ENCODE measurements around the gene TIAL1. TPM values are rescaled to one million over a fixed set of nuclear protein-coding genes. Genes with fewer than 3 reads are reported as not detected.

TIAL1 gene
- total and polyA plus RNA-seq, 5 experiments from 2014 or later, result 9.3 to 224 (median 12.9) TPM

DNA sequence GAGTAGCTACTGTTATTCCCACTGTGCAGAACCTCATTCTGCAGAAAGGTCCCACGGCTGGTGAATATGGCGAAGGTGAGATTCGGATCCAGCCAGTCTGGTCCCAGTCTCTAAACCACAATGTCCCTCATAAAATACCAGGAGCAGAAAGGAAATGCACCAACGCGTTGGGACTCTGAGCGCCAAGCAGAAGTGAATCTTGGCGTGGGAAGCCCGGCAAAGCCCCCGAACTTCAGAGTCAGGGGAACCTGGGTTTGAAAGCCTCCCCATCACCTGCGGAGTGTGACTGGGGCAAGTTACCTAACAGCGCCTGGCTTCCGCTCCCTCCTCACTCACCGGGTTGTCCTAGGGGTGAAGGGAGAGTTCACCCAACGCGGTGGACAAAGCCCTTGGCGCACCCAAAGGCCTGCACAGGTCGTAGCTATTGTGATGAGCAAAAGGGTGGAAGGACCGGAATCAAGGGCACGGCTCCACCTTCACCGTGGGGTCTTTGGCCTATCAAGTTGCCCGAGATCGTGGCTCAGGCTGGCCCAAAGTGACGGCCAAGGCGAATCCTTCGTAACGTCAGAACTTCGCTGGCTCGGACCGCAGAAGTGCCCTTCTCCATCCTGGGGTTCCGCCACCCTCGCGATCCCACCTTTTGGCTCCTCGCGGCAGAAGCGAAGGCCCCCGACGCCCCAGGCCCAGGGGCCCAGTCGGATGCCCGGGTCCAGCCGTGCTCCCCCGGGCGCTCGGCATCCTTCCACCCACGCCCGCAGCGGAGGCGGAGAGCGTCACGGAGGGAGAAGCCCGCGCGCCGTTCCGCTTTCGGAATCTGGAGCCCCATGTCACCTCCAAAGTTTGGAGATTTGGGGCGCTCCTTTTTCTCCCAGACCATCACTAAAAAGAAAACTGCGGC is 55.1 kb downstream of the TIAL1 start:
- Mint-ChIP-seq H3K27me3 (no peaks in the 10 kb centered on the region), H3K27ac (peak overlapping the region; percentile 94 to 99 (median 97)), H3K4me3 (peak overlapping the region; percentile 76 to 99 (median 95)), H3K36me3 (peaks cover 0 to 3% (median 0%) of the 10 kb centered on the region in 3 donors), H3K4me1 (peaks cover 33 to 54% (median 44%) of the 10 kb centered on the region in 4 donors), H3K9me3 (no peaks in the 10 kb centered on the region)
- DNase-seq, result peak; percentile 22 to 74 (median 52)
- POLR2A ChIA-PET, result interaction anchor here (0.6 to 16.6 kb wide), 21 partner anchors 9 to 787 kb away, joined by 3 to 674 read pairs (median 7); partner anchors contain the start of genes BAG3, CACUL1, DENND10 and GRK5
- ATAC-seq, result peak; percentile 21 to 24

DNA sequence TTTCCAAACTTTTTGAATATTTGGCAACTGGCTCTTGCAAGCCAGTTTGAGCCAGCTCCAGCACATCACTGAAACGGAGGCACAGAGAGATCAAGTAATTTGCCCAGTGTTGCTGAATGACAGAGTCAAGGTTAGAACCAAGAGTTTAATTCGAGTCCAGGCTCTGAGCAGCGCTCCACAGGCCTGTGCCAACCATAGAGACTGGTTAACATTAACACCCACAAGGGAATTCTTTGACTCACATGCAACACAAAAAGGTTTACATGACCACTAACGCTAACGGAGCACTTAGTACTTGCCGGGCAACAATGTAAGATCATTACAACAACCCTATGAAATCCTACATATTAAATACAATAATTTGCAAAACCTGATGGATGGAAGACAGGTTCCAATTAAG is 55.7 kb downstream of the TIAL1 start:
- Mint-ChIP-seq H3K4me1 (peaks cover 34 to 61% (median 51%) of the 10 kb centered on the region in 4 donors), H3K36me3 (peaks cover 0 to 7% (median 0%) of the 10 kb centered on the region in 3 donors), H3K9me3 (no peaks in the 10 kb centered on the region), H3K27ac (peak overlapping the region; percentile 94 to 99 (median 97)), H3K4me3 (peak overlapping the region; percentile 76 to 99 (median 95)), H3K27me3 (no peaks in the 10 kb centered on the region)
- DNase-seq (peak in 1 of 10 donors; percentile 23), ATAC-seq (no peak)
- POLR2A ChIA-PET, result interaction anchor here (0.6 to 16.6 kb wide), 11 partner anchors 8 to 437 kb away, joined by 3 to 674 read pairs (median 7); partner anchors contain the start of genes DENND10, GRK5 and INPP5F

- Mint-ChIP-seq H3K4me3 (peak overlapping the region; percentile 76 to 99 (median 95)), H3K27me3 (no peaks in the 10 kb centered on the region), H3K27ac (peak overlapping the region; percentile 94 to 99 (median 97)), H3K36me3 (peaks cover 0 to 15% (median 0%) of the 10 kb centered on the region in 3 donors), H3K9me3 (no peaks in the 10 kb centered on the region), H3K4me1 (peaks cover 43 to 71% (median 61%) of the 10 kb centered on the region in 4 donors)
- DNase-seq, result no peak
- POLR2A ChIA-PET, result interaction anchor here (0.7 to 16.6 kb wide), 8 partner anchors 10 to 388 kb away, joined by 4 to 674 read pairs (median 14); partner anchors contain the start of genes BAG3 and GRK5
- ATAC-seq, result no peak
These were observed 56.7 kb downstream of the TIAL1 start for GRCh38 chr10:119540038-119540437.

DNA sequence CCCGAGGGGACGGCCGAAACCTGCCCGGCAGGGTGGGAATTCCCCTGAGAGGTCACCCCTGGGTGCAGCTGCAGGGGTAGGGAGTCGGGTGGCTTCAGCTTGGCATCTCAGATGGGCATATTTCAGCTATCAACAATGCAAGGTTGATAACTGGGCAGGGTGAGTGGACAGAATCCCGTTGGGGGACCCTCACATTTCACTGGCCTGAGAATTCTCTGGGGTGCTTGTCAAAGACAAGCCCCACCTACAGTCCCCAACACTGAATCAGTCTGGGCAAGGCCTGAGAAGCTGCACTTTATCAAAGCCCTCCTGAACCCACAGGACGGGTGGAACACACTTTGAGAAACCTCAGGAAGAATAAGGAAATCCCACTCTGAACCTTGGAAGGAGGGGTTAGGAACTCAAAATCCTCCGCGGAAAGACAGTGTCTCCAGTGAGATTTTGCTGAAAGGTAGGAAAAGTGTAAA is 57.4 kb downstream of the TIAL1 start:
- Mint-ChIP-seq H3K27ac (peak overlapping the region; percentile 94 to 99 (median 96)), H3K27me3 (no peaks in the 10 kb centered on the region), H3K9me3 (no peaks in the 10 kb centered on the region), H3K36me3 (peaks cover 0 to 21% (median 0%) of the 10 kb centered on the region in 3 donors), H3K4me1 (peaks cover 44 to 76% (median 67%) of the 10 kb centered on the region in 4 donors), H3K4me3 (peak overlapping the region; percentile 76 to 98 (median 95))
- DNase-seq (peak in 1 of 10 donors; percentile 40), ATAC-seq (no peak)
- POLR2A ChIA-PET, result interaction anchor here (0.7 to 16.6 kb wide), 8 partner anchors 10 to 387 kb away, joined by 4 to 674 read pairs (median 10); partner anchors contain the start of genes BAG3 and GRK5

- POLR2A ChIA-PET, result interaction anchor here (0.6 to 16.6 kb wide), 9 partner anchors 9 to 358 kb away, joined by 4 to 674 read pairs (median 9); partner anchors contain the start of genes BAG3 and GRK5
These were observed 58.0 kb downstream of the TIAL1 start for GRCh38 chr10:119538632-119539358.

GRCh38 chr10:119537953-119538630 is 58.7 kb downstream of the TIAL1 start:
- H3K27ac Mint-ChIP-seq, result peak overlapping the region; percentile 94 to 99 (median 96)
- H3K4me3 Mint-ChIP-seq, result peak overlapping the region; percentile 76 to 98 (median 95)
- no peak for DNase-seq
- H3K36me3 Mint-ChIP-seq, result peaks cover 0 to 26% (median 0%) of the 10 kb centered on the region in 3 donors
- peaks cover 39 to 74% (median 72%) of the 10 kb centered on the region in 4 donors for H3K4me1 Mint-ChIP-seq
- no peak for ATAC-seq
- H3K27me3 Mint-ChIP-seq, result no peaks in the 10 kb centered on the region
- no peaks in the 10 kb centered on the region for H3K9me3 Mint-ChIP-seq
- POLR2A ChIA-PET, result interaction anchor here (0.6 to 16.6 kb wide), 11 partner anchors 8 to 357 kb away, joined by 4 to 674 read pairs (median 5); partner anchors contain the start of genes BAG3 and GRK5

More at GRCh38 chr10:119538632-119539358, 58.0 kb downstream of the TIAL1 start:
- Mint-ChIP-seq H3K4me1 (peaks cover 42 to 74% (median 67%) of the 10 kb centered on the region in 4 donors), H3K27ac (peak overlapping the region; percentile 94 to 99 (median 96)), H3K4me3 (peak overlapping the region; percentile 76 to 98 (median 95)), H3K36me3 (peaks cover 0 to 22% (median 0%) of the 10 kb centered on the region in 3 donors), H3K9me3 (no peaks in the 10 kb centered on the region), H3K27me3 (no peaks in the 10 kb centered on the region)
- ATAC-seq, result peak; percentile 12 to 21
- peak; percentile 35 to 75 (median 48) for DNase-seq

- ATAC-seq (no peak), DNase-seq (no peak)
- no peaks in the 10 kb centered on the region for H3K9me3 Mint-ChIP-seq
- peaks cover 0 to 34% (median 0%) of the 10 kb centered on the region in 3 donors for H3K36me3 Mint-ChIP-seq
- peak overlapping the region; percentile 65 to 98 (median 88) for H3K4me3 Mint-ChIP-seq
- POLR2A ChIA-PET, result interaction anchor here (0.6 to 16.6 kb wide), 3 partner anchors 12 to 329 kb away, joined by 4 to 674 read pairs (median 79); partner anchors contain the start of gene GRK5
- peaks cover 46 to 88% (median 86%) of the 10 kb centered on the region in 4 donors for H3K4me1 Mint-ChIP-seq
- H3K27me3 Mint-ChIP-seq, result no peaks in the 10 kb centered on the region
- H3K27ac Mint-ChIP-seq, result peak overlapping the region; percentile 94 to 99 (median 96)
These were observed 60.2 kb downstream of the TIAL1 start for GRCh38 chr10:119536508-119537025.

DNA sequence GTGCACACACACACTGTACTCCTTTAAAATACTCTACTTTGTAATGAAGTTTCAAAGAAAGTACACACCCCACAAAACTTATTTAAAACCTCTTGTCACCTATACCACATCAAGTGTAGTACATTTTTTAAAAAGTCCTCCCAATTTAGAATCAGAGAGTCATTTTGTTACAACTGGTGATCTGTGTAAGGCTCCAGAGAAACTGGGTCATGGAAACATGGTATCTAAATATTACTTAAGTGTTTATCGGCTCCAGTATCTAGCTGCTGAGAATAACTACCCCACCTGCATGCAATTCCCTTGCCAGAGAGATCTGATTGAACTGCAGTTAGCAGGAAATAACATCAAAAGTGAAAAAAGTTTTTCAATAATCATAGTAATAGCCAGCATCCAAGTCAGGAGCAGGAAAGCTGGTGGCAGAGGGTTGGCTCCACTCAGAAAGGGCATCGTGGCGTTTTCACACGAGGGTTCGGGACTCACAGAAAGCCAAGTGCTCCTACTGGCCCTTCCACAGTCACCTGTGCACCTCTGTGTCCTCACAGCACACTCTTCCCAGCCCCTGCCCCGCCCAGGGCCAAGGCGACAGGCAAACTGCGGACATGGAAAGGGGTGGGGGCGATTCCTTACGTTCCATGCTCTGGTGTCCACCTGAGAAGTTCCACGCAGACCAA is 60.8 kb downstream of the TIAL1 start:
- no peaks in the 10 kb centered on the region for H3K9me3 Mint-ChIP-seq
- H3K4me3 Mint-ChIP-seq, result peak overlapping the region; percentile 65 to 98 (median 88)
- H3K4me1 Mint-ChIP-seq, result peaks cover 50 to 91% (median 90%) of the 10 kb centered on the region in 4 donors
- no peaks in the 10 kb centered on the region for H3K27me3 Mint-ChIP-seq
- DNase-seq (peak in 1 of 10 donors; percentile 35), ATAC-seq (peak; percentile 25 to 33)
- POLR2A ChIA-PET, result interaction anchor here (0.6 to 16.6 kb wide), 3 partner anchors 11 to 30 kb away, joined by 5 to 674 read pairs (median 79); no protein-coding TSS in a partner anchor
- H3K36me3 Mint-ChIP-seq, result peaks cover 0 to 37% (median 0%) of the 10 kb centered on the region in 3 donors
- H3K27ac Mint-ChIP-seq, result peak overlapping the region; percentile 94 to 99 (median 96)

DNA sequence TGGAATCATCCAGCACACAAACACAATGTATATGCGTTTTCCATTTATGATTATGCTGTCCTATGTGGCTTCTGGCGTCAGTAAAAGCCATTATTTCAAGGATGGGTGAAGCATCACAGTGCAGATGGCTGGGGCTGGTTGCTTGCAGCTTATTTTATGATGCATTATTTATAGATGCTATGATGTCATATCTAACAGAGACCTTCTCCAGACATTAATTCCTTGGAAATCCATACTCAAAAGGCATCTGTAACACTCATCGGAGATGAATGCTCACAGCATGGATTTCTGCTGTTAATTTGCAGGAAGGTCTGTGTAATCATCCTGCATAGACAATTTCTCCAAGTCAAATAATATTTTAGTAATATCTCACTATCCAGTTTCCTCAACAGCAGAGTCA is 61.5 kb downstream of the TIAL1 start:
- POLR2A ChIA-PET, result interaction anchor here (16.6 kb wide), 1 partner anchor 29 kb away, joined by 674 read pairs; no protein-coding TSS in a partner anchor
- ATAC-seq (no peak), DNase-seq (no peak)
- Mint-ChIP-seq H3K4me1 (peaks cover 45 to 94% (median 90%) of the 10 kb centered on the region in 4 donors), H3K27ac (peak overlapping the region; percentile 94 to 99 (median 96)), H3K36me3 (peaks cover 0 to 38% (median 0%) of the 10 kb centered on the region in 3 donors), H3K27me3 (no peaks in the 10 kb centered on the region), H3K4me3 (peak overlapping the region; percentile 65 to 98 (median 88)), H3K9me3 (no peaks in the 10 kb centered on the region)

DNA sequence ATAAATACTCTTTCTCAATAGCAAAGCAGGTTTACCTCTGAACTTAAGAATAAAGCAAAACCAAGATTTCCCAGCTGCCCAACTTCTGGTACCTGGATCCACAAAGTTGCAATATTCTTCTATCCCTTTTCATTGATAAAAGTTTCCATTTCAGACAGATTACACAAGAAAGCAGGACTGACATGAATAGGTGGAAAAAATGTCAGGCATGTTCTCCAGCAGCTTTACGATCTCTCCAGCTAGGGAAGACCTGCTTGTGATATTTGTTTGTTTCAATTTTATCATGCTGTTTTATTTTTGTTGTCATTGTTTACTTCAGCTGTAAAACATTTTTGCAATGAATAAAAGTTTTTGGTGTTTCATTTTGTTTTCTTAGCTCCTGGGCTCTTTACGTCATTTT is 63.3 kb downstream of the TIAL1 start:
- Mint-ChIP-seq H3K4me1 (peaks cover 38 to 94% (median 85%) of the 10 kb centered on the region in 4 donors), H3K9me3 (no peaks in the 10 kb centered on the region), H3K4me3 (peak overlapping the region in 9 of 10 donors; percentile 19 to 71 (median 59)), H3K27ac (peak overlapping the region in 9 of 10 donors; percentile 45 to 88 (median 83)), H3K27me3 (no peaks in the 10 kb centered on the region), H3K36me3 (peaks cover 0 to 43% (median 0%) of the 10 kb centered on the region in 3 donors)
- ATAC-seq (no peak), DNase-seq (no peak)
- POLR2A ChIA-PET, result interaction anchor here (3.2 to 16.6 kb wide), 3 partner anchors 9 to 27 kb away, joined by 17 to 674 read pairs (median 33); partner anchors contain the start of gene RGS10

Data from naive thymus-derived CD8-positive, alpha-beta T cell (primary cell).